SK-N-SH treated with all-trans-retinoic acid at 6 μM for 48 hours (cell line): ENCODE results near the gene HGFAC.

Source experiments
- BACH2 ChIP-seq: fragments of 250-450 bp; sonication (Bioruptor Pico); IDR thresholded peaks from 2 replicates; pipeline ENCODE4 v1.9.0; 2021; ENCODE audit warnings: mild to moderate bottlenecking, borderline replicate concordance
- CSRNP3 ChIP-seq: fragments of 250-450 bp; sonication (Bioruptor Pico); IDR thresholded peaks from 2 replicates; pipeline ENCODE4 v1.5.1; 2021; ENCODE audit warnings: mild to moderate bottlenecking, moderate library complexity
- ZNF565 ChIP-seq: fragments of 450-650 bp; formaldehyde crosslinking; conservative IDR thresholded peaks from 2 replicates; pipeline ENCODE4 v1.5.0; 2020; ENCODE audit warnings: low read depth, mild to moderate bottlenecking, moderate library complexity

- no peak for TF ChIP-seq CSRNP3 (CRISPR knock-in tag)
- TF ChIP-seq ZNF565, result no peak
- no peak for TF ChIP-seq BACH2 (CRISPR knock-in tag)
Measured at GRCh38 chr4:3423406-3423805, 18.4 kb upstream of the HGFAC start.
